ELR (cell line): ENCODE data around the gene DOK3.
"Not testable (repeated sequence)": the region's sequence is repeated elsewhere in the genome, so short reads cannot be mapped to it uniquely, and the experiment has no call there.

Experiments used
- DNase-seq: peaks from one replicate; pipeline ENCODE4 v3.0.0-alpha.2; 2015; ENCODE audit warnings: low read depth

DOK3 gene

DNA sequence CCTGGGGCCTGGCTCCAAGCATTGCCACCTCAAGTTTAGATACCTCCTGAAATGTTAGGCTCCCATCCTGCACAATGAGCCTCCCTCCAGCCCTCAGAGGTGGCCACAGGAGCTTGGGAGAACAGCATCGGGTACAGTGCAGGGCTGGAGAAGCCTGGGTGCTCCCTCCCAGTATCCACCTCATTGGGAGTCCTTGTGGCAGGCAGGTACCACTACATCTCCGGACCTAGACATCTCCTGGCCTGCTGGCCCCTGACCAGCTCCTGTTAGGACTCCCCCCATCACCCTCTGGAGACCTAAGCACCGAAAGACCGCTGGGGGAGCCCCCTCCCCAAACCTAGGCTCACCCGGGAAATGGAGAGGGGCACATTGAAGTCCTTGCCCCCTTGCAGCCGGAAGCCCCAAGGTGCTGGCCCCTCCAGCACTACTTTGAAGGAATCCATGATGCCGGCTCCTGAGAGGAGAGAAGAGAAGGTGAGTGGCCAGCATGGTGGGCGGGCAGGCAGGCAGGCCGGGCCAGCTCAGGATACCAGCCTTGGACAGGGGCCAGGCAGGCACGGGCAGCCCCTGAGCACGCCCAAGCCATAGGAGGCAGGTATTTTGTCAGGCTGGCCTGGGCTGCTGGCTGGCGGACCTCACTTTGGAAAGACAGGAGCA lies 13.4 kb downstream of the DOK3 start:
- peak; percentile 84 for DNase-seq

DNA sequence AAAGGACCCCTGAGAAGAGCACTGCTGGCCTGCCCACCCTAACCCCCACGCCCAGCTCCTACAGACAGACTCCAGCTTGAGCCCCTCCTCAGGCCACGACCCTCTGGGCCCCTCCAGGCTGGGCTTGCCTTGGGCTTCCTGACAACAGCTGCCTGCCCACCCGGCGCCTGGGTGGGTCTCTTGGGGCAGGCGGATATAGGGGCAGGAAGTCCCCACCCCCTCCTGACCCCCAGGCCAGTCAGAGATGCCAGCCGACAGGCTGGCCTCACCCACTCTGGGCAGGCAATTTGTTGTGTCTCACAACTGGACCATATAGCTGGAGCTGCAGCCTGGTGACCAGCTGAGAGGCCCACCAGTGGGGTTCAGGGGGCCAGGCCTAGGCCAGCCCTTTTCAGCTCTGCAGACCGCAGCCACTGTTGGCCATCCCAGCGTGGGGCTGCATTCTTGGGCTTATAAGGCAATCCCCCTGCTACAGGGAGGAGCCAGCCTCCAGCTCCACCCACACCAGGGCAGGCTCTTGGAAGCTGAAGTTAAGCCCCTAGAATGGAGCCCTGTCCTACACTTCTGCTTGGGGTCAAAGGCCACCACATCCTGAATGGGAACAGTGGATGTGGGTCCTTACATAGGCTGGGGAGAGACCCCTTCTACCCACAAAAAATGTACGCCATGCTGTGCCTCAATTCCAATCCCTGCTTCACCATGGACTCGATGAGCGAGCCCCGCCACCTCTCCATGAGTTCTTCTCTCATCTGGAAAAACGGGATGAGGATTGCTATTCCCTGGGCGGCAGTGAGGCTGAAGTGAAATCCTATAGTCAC lies 14.2 kb downstream of the DOK3 start:
- peak; percentile 85 for DNase-seq

DNA sequence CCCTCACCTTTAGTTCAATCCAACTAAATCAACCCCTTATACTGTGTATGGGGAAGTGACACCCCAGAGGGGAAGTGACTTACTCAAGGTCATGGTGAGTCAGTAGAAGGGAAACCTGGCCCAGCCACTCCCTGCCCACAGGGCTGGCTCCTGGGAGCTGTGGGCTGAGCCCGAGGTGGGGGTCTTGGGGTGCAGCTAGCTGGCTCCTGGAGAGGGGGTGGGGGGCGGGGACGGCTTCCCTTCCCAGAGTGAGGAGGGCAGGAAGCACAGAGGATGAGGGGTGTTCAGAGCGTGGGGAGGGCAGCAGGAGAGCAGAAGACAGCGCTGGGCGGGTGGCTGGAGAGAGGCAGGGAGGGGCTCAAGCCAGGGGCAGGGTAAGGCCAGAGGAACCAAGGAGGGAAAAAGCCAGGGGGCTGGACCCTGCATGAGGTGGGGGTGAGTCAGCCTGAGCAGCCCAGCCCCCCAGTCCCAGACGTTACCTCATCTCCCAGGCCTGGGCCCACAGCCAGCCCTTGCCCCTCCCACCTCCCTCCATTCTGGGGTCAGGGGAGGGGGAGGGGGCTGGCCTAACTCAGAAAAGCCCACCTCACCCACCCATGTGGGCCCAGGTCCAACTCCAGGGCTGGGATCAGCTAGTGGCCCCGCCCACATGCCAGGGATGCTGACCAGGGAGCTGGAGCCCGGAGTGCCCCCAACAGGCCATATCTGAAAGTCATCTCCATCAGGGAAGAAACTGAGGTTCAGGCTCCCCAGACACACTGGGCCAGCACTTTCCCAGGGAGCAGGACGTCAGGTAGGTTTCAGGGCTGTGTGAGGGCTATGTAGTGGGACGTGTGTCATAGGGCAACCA lies 15.1 kb downstream of the DOK3 start:
- DNase-seq: peak; percentile 97

DNA sequence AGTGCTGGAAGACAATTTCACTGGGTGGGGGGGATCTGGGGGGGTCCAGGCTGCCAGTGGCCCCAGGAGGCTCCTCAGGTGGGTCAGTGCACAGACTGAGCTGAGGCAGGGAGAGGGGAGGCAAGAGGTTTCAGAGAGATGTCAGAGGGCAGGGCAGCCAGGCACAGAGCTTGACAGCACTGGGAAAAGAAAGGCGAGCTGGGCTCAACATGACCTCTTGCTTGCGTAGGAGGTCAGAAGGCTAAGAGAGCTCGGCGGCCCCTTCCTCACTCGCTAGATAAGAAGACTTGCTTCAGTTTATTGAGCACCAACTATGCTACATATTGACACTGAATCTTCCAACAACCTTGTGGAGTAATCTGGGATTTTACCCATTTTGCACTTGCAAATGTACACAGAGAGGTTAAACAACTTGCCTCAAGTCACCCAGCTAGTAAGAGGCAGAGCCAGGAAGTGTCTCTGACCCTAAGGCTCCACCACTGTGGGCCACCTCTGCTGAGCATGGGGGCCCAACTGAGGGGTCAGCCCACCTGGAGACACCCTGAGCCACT lies 15.8 kb downstream of the DOK3 start:
- no peak for DNase-seq

DNA sequence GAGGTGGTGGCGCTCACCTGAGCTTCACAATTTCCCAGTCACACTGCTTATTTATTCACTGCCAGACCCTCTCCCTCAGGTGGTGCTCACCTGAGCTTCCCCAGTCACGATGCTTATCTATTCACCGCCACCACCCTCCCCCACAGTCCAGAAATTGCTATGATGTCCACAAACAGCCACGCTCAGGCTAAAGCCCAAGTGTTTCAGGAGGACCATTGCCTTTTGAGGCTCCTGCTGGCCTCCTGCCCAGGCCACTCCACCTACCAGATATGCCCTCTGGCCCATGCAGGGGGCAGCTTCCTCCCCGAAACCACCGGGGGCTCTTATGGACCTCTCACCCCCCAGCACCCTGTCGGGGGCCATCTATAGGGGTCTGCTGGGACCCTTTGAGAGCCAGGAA lies 16.8 kb downstream of the DOK3 start:
- DNase-seq: no peak

DNA sequence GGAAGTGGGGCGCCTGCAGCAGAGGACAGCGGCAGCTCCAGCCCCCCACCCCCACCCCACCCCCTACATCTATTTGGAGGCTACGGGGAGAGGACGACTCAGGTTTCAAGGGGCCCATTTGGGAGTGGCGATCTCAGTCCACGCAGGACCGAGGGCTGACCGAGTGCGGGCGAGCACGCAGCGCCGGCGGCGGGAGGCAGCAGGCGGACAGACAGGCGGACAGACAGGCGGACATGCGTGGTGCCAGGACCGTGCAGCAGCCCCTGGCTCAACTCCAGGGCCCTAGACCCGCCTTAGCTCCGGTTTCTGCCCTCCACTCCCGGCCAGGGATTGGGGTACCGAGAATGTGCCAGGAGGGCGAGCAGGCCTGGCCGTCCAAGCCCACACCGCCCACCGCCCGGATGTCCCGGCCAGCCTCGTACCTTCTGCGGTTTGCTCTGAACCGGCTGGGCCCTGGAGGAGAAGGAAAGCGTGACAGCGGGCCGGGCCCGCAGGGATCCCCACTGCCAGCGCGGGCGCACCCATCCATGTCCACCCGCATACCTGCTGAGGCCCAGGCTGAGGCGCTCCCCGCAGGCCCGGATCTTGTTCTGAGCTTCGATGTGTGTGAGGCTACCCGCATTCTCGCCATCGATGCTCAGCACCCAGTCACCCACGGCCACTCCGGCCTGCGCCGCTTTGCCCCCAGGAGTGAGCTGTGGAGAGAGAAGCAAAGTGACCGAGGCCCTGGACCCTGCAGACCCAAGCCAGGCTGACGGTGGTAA lies 17.5 kb downstream of the DOK3 start:
- DNase-seq: no peak

DNA sequence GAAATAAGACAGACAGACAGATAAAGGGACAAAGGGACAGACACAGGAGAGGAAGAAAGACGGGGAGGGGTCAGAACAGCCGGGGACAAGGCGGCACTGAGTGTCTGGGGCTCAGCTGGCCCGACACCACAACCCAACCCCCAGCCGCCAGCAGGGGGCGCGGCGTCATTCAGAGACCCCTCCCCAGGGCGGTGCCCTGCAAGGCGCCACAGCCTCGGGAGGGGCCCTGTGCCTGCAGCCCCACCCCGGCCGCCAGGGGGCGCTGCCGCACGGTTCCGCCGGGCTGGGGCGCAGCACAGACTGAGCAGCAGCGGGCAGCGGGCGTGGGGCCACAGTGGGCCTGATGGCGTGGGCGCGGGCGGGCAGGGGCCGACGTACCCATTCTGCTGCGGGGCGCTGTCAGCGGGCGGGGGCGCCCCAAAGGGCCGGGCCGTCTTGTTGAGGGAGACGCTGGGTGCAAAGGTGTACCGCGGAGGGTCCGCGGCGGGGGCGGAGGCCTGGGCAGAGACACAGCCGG lies 18.1 kb downstream of the DOK3 start:
- peak; percentile 61 for DNase-seq

DNA sequence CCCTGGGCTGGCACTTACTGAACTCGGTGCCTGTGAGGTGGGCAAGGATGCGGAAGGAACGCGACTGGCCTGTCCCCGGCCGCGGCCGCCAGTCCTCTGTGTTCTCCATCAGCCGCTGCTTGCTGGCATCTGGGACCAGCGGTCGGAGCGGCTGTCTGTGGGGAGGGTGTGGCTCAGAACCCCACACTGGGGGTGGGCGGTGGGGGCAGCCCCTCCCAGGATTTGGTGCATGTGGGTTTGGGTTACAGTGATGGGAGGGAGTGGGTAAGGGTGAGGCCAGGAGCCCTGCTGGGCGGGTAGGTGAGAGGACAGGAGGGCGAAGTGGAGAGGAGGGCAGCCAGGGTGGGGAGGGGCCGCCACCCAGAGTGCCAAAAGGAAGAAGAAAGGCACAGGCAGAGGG lies 18.6 kb downstream of the DOK3 start:
- no peak for DNase-seq

DNA sequence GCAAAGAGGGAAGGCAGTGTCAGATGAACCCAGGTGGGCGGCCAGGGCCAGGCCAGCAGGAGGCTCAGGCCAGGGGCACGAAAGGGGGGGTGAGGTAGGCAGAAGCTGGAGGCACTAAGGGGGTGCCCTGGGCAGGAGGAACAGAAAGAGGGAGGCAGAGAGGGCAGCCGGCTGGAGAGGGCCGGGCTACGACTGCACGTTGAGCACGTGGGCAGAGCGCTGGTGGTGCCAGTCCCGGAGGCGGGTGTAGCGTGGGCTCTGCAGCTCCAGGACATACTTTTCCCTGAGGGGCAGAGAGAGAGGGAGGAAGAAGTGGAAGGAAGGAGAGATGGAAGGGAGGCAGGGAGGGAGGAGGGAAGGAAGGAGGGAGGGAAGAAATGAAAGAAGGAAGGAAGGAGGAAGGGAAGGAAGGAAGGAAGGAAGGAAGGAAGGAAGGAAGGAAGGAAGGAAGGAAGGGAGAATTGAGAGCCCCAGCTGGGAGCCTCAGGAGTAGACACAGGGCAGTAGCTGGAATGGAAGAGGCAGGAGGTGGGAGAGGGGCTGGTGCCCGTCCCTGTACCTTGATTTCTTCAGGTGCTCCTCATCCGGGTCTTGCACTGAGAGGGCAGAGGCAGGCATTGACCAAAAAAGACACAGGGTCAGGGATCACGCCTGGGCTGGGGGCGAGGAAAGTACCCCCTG lies 19.2 kb downstream of the DOK3 start:
- DNase-seq: no peak

DNA sequence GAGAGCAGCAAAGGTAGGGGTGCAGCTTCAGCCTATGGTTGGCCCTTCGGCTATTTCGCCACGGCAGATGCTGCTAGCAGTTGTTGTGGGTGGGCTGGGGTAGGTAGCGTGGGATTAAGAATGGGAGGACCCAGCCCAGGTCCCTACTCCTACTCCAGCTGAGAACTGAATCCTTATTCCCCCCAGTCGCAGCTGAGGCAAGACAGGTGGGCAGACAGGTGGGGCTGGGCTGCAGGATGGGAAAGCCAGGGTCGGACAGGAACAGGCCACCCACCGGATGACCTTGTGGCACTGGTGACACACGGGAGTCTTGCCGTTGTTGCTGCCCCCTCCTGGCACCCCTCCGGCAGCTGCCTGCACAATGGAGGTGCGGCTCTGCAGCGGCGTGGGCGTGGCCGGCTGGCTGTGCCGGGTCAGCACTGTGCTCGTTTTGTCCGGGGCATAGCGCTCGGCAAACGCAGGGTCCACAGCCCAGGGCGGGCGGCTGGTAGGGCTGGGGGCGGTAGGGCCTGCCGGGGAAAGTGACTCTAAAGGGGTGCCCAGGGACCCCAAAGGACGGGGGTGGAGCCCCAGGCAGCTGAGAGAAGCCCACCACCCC lies 20.4 kb downstream of the DOK3 start:
- DNase-seq: no peak

DNA sequence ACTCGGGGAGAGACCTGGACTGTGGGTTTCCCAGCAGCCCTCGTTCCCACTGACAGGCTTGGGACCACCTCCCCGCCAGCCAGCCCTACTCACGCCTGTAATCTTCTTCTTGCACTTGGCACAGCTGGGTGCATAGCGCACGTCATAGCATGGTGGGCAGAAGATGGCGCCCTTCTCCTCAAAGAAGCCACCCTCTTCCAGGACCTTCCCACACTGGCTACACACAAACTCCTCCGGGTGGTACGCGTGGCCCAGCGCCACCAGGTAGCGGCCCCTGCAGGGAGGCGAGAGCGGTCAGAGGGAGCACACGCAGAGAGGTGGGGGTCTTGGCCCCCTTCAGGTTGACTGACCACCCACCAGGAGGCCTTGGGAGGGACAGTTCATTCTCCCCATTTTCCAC lies 21.7 kb downstream of the DOK3 start:
- no peak for DNase-seq

DNA sequence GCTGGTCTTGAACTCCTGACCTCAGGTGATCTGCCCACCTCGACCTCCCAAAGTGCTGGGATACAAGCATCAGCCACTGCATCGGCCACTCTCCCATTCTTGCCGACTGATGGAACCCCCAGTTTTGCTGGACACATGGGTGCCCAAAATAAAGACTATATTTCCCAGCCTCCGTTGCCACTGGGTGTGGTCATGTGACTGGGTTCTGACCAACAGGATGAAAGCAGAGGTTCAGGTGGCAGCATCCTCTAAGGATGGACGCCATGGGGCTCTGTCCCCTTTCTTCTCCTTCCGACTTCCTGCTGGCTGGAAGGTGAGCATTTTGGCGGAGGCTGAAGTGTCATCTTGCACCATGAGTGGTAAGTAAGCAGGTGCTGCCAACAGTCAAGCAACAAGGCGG lies 22.5 kb downstream of the DOK3 start:
- no peak for DNase-seq

DNA sequence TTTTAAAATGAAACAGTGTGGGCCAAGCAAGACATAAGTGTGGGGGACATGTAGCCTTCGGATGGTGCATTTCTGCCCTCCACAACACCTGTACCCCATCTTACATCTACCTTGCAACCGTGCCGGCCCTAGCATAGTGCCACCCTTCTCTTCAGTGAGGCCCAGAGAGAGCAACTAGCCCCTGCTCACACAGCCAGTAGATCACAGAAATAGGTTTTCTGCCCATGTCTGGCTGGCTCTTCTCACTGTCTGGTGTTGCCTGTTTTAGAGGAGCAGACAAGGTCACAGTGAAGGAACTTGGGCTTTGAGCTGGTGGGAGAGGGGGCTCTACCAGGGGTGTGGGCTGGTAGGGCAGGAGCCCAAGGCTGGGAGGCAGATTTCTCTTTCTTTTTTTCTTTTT lies 23.4 kb downstream of the DOK3 start:
- no peak for DNase-seq

DNA sequence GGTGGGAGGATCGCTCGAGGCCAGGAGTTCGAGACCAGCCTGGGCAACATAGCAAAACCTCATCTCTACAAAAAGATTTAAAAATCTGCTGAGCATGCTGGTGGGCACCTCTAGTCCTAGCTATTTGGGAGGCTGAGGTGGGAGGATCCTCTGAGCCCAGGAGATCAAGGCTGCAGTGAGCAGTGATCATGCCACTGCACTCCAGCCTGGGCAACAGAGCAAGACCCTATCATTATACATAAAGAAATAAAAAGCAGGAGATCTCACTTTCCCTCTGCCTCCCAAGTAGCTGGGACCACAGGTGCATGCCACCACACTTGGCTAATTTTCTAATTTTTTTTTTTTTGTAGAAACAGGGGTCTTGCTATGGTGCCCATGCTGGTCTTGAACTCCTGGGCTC lies 23.9 kb downstream of the DOK3 start:
- not testable (repeated sequence) for DNase-seq

DNA sequence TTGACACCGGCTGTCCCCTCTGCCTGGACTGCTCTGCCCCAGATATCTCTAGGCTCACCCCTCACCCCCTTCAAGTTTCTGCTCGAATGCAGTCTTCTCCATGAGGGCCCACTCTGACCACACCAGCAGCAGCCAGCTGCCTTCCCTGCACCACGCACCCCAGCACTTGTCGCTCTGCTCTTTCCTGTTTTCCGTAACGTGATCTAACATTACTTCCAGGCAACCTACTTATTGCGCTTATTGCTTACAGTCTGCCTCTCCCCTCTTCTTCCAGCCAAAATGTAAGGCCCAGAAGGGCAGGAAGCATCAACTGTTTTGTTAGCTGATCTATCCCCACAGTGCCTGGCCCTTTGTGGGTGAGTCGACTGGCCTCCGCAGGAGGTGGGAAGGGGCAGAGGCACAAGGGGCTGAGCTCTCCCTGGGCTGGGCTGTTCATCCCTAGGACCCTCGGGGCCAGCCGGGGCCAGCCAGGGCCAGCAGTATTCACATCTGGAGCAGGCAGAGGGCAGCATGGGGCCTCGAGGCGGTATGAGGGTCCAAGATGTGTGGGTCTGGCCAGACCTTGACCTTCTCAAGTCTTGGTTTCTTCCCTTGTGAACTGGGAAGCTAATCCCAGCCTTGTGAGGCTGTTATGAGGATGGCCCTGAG lies 24.6 kb downstream of the DOK3 start:
- no peak for DNase-seq

DNA sequence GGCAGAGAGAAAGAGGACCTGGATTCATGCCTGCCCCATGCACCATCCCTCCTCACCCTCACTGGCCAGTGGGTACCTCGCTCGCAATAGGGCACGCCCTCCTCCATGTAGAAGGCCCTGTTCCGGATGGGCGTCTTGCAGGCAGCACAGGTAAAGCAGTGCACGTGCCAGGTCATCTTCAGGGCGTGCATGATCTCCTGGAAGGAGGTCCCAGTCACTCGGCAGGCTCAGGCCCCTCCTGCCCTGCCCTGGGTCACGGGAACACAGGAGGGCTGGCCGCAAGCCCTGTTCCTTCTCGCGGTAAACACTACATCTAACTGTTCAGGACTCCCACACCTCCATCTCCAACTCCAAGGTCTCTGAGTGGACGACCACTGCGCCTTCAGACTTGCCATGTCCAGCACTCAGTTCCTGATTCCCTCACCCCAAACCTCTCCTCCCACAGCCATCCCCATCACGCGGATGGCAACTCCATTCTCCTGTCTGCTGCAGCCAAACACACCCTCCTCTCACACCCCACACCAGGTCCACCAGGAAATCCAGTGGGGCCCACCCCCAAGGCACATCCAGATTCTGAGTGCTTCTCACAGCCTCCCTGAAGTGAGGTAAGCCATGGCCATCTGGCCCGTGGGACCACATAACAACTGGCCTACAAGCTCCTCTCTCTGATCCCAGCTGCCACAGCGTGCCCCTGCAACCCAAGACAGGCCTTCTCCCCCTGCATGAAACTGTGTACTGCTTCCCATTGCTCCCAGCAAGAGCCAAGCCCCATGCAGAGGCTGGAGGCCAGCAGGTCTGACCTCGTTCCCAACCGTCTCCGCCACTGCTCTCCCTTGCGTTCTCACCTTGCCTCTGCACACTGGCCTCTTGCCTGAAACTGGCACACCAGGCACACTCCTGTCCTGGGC lies 25.4 kb downstream of the DOK3 start:
- DNase-seq: no peak

DNA sequence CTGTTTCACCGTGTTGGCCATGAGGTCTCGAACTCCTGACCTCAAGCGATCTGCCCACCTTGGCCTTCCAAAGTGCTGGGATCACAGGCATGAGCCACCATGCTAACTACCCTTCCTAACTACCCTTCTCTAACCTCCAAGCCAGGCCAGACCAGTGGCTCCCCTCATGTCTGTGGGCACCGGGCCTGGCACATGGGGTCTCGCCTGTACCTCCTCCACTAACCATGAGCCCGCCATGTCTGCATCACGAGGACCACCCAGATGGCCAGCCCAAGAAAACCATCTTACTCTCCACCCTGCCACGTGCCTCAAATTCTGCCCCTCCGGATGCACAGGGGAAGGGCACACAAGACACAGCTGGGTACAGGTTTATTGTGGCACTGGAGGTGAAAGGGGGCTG lies 26.6 kb downstream of the DOK3 start:
- DNase-seq: no peak

DNA sequence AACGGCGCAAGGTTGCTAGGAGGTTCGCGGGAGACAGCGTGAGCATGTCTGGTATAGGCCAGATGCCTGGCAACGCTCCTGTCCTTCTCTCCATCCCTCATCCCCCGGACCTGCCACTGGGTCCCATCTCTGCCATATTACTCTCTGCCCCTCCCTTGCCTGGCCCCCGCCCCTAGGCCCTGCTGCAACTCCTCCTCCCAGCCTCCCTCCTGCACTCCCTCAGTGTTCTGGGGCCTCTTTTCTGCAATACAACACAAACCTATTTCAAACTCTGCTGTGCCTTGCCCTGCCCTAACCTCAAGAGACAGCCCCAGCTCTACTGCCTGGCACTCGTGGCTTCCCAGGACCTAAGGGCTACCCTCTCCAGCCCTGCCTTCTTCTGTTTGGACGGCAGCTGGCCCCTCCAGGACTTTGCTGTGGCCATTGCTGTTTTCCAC lies 27.2 kb downstream of the DOK3 start:
- DNase-seq: no peak

DNA sequence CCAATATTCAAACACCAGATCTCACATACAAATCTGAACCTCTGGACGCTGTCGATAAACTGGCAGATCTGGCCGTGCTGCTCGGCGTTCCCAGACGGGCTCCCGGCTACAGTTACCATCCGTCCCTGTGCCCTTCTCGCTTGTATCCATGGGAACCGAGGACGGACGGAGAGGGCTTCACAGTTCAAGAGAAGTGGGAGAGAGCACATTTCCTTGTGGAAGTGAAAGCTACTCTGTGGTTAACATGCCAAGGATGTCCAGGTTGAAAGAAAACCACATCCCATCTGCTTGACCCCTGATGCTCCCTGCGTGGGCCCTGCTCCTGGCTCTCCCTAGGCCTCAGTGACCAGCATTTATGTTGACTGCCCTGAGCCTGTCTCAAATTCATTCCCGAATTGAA lies 29.9 kb downstream of the DOK3 start:
- no peak for DNase-seq
